IPS DF 4.7 (cell line): ENCODE measurements around the gene ARHGEF16.

Experiments
- DNase-seq: peaks from one replicate; pipeline ENCODE4 v3.0.0-alpha.2; 2013; ENCODE audit warnings: low spot score; ENCODE audit errors: extremely low read depth

Gene ARHGEF16

GRCh38 chr1:3516911-3517675, 62.6 kb downstream of the ARHGEF16 start:
- DNase-seq, result no peak

GRCh38 chr1:3518256-3518655, 63.8 kb downstream of the ARHGEF16 start:
- DNase-seq, result no peak

GRCh38 chr1:3518756-3519155, 64.3 kb downstream of the ARHGEF16 start:
- DNase-seq, result no peak

DNA sequence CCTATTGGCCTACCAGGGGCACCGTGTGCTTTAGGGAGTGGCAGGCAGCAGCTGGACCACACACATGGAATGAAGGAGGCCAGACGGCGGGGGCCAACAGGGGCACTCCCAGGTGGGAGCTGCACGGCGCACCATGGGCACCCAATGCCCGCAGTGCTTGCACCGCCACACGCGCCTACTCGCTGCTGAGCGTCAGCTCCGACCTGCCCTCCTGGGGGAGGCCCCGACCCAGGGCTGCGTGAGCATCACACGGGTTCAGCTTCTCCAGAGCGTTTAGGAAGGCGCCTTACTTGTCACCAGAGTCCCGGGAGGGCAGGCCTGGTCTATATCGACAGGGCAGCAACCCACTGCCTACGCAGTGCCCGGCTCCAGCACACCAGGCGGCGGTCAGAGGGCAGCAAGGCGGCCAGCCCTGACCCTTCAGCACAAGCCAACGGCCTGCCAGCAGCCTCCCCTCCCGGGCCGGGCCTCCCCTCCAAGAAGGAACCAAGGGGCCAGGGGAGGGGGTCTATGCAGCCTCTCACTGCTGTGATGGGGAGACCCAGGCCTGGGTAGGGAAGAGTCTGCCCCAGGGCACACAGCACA, 64.9 kb downstream of the ARHGEF16 start:
- DNase-seq, result no peak

GRCh38 chr1:3520419-3521378, 66.2 kb downstream of the ARHGEF16 start:
- DNase-seq, result no peak

- DNase-seq, result no peak
Observed at GRCh38 chr1:3521426-3521825, 67.0 kb downstream of the ARHGEF16 start.

- no peak for DNase-seq
Observed at GRCh38 chr1:3522112-3522511, 67.6 kb downstream of the ARHGEF16 start.

- no peak for DNase-seq
Observed at GRCh38 chr1:3522564-3523265, 68.2 kb downstream of the ARHGEF16 start.

DNA sequence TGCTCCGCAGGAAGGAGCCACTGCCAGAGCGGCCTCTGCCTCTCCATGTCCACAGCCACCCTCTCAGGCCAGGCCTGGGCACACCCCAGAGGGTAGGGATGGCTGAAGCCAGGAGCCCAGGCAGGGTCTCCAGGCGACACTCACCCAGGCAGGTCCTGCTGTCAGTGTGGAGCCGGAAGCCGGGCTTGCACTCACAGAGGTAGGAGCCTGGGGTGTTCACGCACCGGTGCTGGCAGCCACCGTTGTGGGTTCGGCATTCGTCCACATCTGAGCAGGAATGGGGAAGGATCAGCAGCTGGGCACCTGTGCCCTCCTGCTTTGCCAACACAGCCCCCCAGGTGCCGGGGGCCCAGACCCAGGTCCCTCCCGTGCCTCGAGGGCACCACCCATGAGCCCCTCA, 69.5 kb downstream of the ARHGEF16 start:
- DNase-seq, result no peak

GRCh38 chr1:3524556-3525203, 70.2 kb downstream of the ARHGEF16 start:
- no peak for DNase-seq

- no peak for DNase-seq
Observed at GRCh38 chr1:3525551-3526482, 71.4 kb downstream of the ARHGEF16 start.

GRCh38 chr1:3527774-3528173, 73.3 kb downstream of the ARHGEF16 start:
- DNase-seq, result no peak

GRCh38 chr1:3529099-3529729, 74.7 kb downstream of the ARHGEF16 start:
- DNase-seq, result no peak

DNA sequence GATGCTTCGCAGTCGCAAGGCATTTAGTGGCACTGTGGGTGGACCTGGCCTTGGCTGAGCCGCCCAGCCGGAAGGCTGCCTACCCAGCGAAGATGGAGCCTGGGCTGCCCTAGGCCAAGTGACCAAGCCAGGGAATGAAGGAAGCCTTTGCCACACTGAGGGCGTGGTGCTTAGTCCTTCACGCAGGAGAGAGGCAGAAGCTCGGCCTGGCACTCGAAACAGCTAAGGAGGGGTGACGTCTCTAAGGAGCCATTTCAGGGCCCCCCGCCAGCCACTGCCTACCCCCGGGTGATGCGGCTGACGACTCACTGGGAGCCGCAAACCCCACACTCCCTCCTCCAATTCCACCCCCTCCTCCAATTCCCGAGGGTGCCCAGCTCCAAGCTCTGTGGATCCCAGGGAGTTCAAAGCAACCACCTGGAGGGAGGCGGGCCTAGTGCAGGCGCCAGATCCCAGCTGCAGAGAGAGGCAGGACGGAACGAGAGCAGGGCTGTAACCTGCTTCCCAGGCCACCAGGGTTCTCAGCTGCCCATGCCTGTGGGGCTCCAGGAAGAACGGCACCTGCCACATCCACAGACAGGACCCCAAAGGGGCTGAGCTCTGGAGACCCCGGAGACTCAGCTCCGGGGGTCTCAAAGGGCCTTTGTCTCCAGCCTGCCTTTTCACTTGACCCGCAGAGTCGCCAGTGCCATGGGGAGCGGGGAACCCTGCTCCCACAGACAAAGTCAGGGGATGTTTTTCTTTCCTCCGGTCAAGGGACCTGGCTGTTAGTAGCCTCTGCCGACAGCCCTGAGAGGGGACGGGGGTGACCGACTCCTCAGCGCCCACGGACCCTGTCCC, 75.8 kb downstream of the ARHGEF16 start:
- no peak for DNase-seq
